Thymus (tissue), 11 donors: Measurements from ENCODE around the gene KIRREL3. TPM values are rescaled to one million over a fixed set of nuclear protein-coding genes. Genes with fewer than 3 reads are reported as not detected.

Experiments used
- DNase-seq, 9 donors: peaks; one replicate each; pipeline ENCODE4 v3.0.0-alpha.2; 2013; ENCODE audit warnings: low spot score in 9 of 9, low read depth in 6 of 9, missing footprints in 1 of 9
- H3K27ac ChIP-seq, 2 donors: one replicate each; pipeline ENCODE4 v1.5.1; 2013; ENCODE audit warnings: control low read depth in 1 of 2, low read depth in 1 of 2, low read length in 1 of 2, mild to moderate bottlenecking in 1 of 2, moderate library complexity in 1 of 2
- H3K27me3 ChIP-seq, 2 donors: one replicate each; pipeline ENCODE4 v1.5.1; 2013; ENCODE audit warnings: low read length in 1 of 2; ENCODE audit not compliant: control insufficient read depth in 2 of 2, insufficient read depth in 1 of 2
- H3K36me3 ChIP-seq, 2 donors: one replicate each; pipeline ENCODE4 v1.5.1; 2013; ENCODE audit warnings: low read length in 1 of 2, mild to moderate bottlenecking in 1 of 2, moderate library complexity in 1 of 2; ENCODE audit not compliant: control insufficient read depth in 2 of 2, insufficient read depth in 2 of 2
- H3K4me1 ChIP-seq, 2 donors: one replicate each; pipeline ENCODE4 v1.5.1; 2013; ENCODE audit warnings: low read length in 2 of 2; ENCODE audit not compliant: control insufficient read depth in 2 of 2, insufficient read depth in 2 of 2
- H3K4me3 ChIP-seq, 2 donors: one replicate each; pipeline ENCODE4 v1.5.1; 2013; ENCODE audit warnings: low read length in 2 of 2, control low read depth in 1 of 2, mild to moderate bottlenecking in 1 of 2
- H3K9me3 ChIP-seq, 2 donors: one replicate each; pipeline ENCODE4 v1.5.1; 2013; ENCODE audit warnings: low read length in 1 of 2, mild to moderate bottlenecking in 1 of 2; ENCODE audit not compliant: control insufficient read depth in 2 of 2, insufficient read depth in 1 of 2
- WGBS: extraction: QIAGEN DNeasy Blood & Tissue Kit; methylation state at CpG from one replicate; pipeline ENCODE4 v1.1.7; 2013; 5-methylcytosine and 5-hydroxymethylcytosine counted together
- polyA plus RNA-seq: library from polyadenylated mRNA; stranded (reverse); fragments of 200-250 nt; gene quantifications from one replicate; pipeline ENCODE4 v1.2.3, GENCODE V29; 2013
- total RNA-seq: library from RNA; stranded (reverse); fragments of 120-200 nt; gene quantifications from one replicate; pipeline ENCODE4 v1.2.4, GENCODE V29; 2013
- donor health status: healthy.

Gene KIRREL3
- total and polyA plus RNA-seq, 2 donors, result 0.09 to 0.14 TPM

- Histone ChIP-seq H3K36me3 (no peaks in the 10 kb centered on the region), H3K9me3 (no peaks in the 10 kb centered on the region), H3K4me1 (no peaks in the 10 kb centered on the region), H3K27ac (no peak overlapping the region), H3K27me3 (no peaks in the 10 kb centered on the region), H3K4me3 (no peak overlapping the region)
- DNase-seq, result no peak
- WGBS, result 81% methylated on average over 3 of the region's 3 CpGs
Observed at GRCh38 chr11:126951465-126951864, 49.1 kb downstream of the KIRREL3 start.

- H3K4me3 ChIP-seq, result no peak overlapping the region
- H3K27ac ChIP-seq, result no peak overlapping the region
- no peaks in the 10 kb centered on the region for H3K27me3 ChIP-seq
- no peaks in the 10 kb centered on the region for H3K36me3 ChIP-seq
- WGBS, result 86% methylated on average over 6 of the region's 6 CpGs
- DNase-seq, result no peak
- no peaks in the 10 kb centered on the region for H3K9me3 ChIP-seq
- H3K4me1 ChIP-seq, result no peaks in the 10 kb centered on the region
Observed at GRCh38 chr11:126949066-126949891, 51.3 kb downstream of the KIRREL3 start.

- 67% methylated on average over 1 of the region's 1 CpG for WGBS
- Histone ChIP-seq H3K4me3 (no peak overlapping the region), H3K9me3 (no peaks in the 10 kb centered on the region), H3K36me3 (no peaks in the 10 kb centered on the region), H3K4me1 (no peaks in the 10 kb centered on the region), H3K27me3 (no peaks in the 10 kb centered on the region), H3K27ac (no peak overlapping the region)
- DNase-seq, result no peak
Observed at GRCh38 chr11:126948563-126948962, 52.0 kb downstream of the KIRREL3 start.

GRCh38 chr11:126945319-126945718 lies 55.3 kb downstream of the KIRREL3 start:
- no peak for DNase-seq
- no peaks in the 10 kb centered on the region for H3K9me3 ChIP-seq
- H3K4me1 ChIP-seq, result no peaks in the 10 kb centered on the region
- H3K4me3 ChIP-seq, result no peak overlapping the region
- no peak overlapping the region for H3K27ac ChIP-seq
- no peaks in the 10 kb centered on the region for H3K36me3 ChIP-seq
- H3K27me3 ChIP-seq, result no peaks in the 10 kb centered on the region
- 81% methylated on average over 3 of the region's 3 CpGs for WGBS

GRCh38 chr11:126943316-126943715 lies 57.3 kb downstream of the KIRREL3 start:
- H3K4me1 ChIP-seq, result no peaks in the 10 kb centered on the region
- no peak overlapping the region for H3K27ac ChIP-seq
- no peak overlapping the region for H3K4me3 ChIP-seq
- no peak for DNase-seq
- H3K9me3 ChIP-seq, result no peaks in the 10 kb centered on the region
- 80% methylated on average over 7 of the region's 7 CpGs for WGBS
- H3K36me3 ChIP-seq, result no peaks in the 10 kb centered on the region
- H3K27me3 ChIP-seq, result no peaks in the 10 kb centered on the region

- no peak overlapping the region for H3K27ac ChIP-seq
- no peak overlapping the region for H3K4me3 ChIP-seq
- WGBS, result 89% methylated on average over 4 of the region's 4 CpGs
- no peak for DNase-seq
- H3K36me3 ChIP-seq, result no peaks in the 10 kb centered on the region
- H3K9me3 ChIP-seq, result no peaks in the 10 kb centered on the region
- H3K4me1 ChIP-seq, result no peaks in the 10 kb centered on the region
- no peaks in the 10 kb centered on the region for H3K27me3 ChIP-seq
Observed at GRCh38 chr11:126942146-126942545, 58.4 kb downstream of the KIRREL3 start.

GRCh38 chr11:126939552-126939951 lies 61.0 kb downstream of the KIRREL3 start:
- no peak for DNase-seq
- WGBS, result 81% methylated on average over 2 of the region's 2 CpGs
- Histone ChIP-seq H3K9me3 (no peaks in the 10 kb centered on the region), H3K27ac (no peak overlapping the region), H3K4me1 (no peaks in the 10 kb centered on the region), H3K4me3 (no peak overlapping the region), H3K27me3 (no peaks in the 10 kb centered on the region), H3K36me3 (no peaks in the 10 kb centered on the region)

- Histone ChIP-seq H3K36me3 (no peaks in the 10 kb centered on the region), H3K27me3 (no peaks in the 10 kb centered on the region), H3K4me1 (no peaks in the 10 kb centered on the region), H3K4me3 (no peak overlapping the region), H3K27ac (no peak overlapping the region), H3K9me3 (no peaks in the 10 kb centered on the region)
- 93% methylated on average over 4 of the region's 4 CpGs for WGBS
- no peak for DNase-seq
Observed at GRCh38 chr11:126938718-126939117, 61.9 kb downstream of the KIRREL3 start.

GRCh38 chr11:126930091-126930841 lies 70.3 kb downstream of the KIRREL3 start:
- 92% methylated on average over 4 of the region's 4 CpGs for WGBS
- no peaks in the 10 kb centered on the region for H3K4me1 ChIP-seq
- no peak overlapping the region for H3K4me3 ChIP-seq
- DNase-seq, result no peak
- no peaks in the 10 kb centered on the region for H3K27me3 ChIP-seq
- H3K9me3 ChIP-seq, result no peaks in the 10 kb centered on the region
- no peak overlapping the region for H3K27ac ChIP-seq
- no peaks in the 10 kb centered on the region for H3K36me3 ChIP-seq
